Suprapubic skin (tissue), 4 donors: ENCODE data around the gene RDX. TPM values are rescaled to one million over a fixed set of nuclear protein-coding genes. Genes with fewer than 3 reads are reported as not detected.

ENCODE experiments used
- DNase-seq, 2 donors: peaks; one replicate each; pipeline ENCODE4 v3.0.0-alpha.2; 2019; ENCODE audit warnings: low spot score in 2 of 2
- H3K27ac ChIP-seq: fragments of 200-600 bp; sonication (generic); one replicate; pipeline ENCODE4 v1.5.1; 2019
- H3K27me3 ChIP-seq: fragments of 200-600 bp; sonication (generic); one replicate; pipeline ENCODE4 v1.5.1; 2019
- H3K36me3 ChIP-seq: fragments of 200-600 bp; sonication (generic); one replicate; pipeline ENCODE4 v1.5.1; 2019
- H3K4me1 ChIP-seq: fragments of 200-600 bp; sonication (generic); one replicate; pipeline ENCODE4 v1.5.1; 2019
- H3K4me3 ChIP-seq: fragments of 200-600 bp; sonication (generic); one replicate; pipeline ENCODE4 v1.5.1; 2019; ENCODE audit warnings: mild to moderate bottlenecking
- H3K9me3 ChIP-seq: fragments of 200-600 bp; sonication (generic); one replicate; pipeline ENCODE4 v1.5.1; 2019
- CTCF ChIP-seq, 2 donors: fragments of 200-600 bp in 1 of 2; fragments of 450-650 bp in 1 of 2; sonication (generic) in 1 of 2; IDR thresholded peaks; one replicate each; pipeline ENCODE4 v1.5.1; 2016 to 2019; ENCODE audit warnings: antibody characterized with exemption in 2 of 2, mild to moderate bottlenecking in 1 of 2, moderate library complexity in 1 of 2
- EP300 ChIP-seq: sonication (generic); formaldehyde crosslinking; IDR thresholded peaks from one replicate; pipeline ENCODE4 v1.6.1; 2017; ENCODE audit warnings: antibody characterized with exemption
- POLR2A ChIP-seq, 2 donors: fragments of 450-650 bp; IDR thresholded peaks; one replicate each; pipeline ENCODE4 v1.6.1; 2017; ENCODE audit warnings: antibody characterized with exemption in 2 of 2, mild to moderate bottlenecking in 2 of 2, moderate library complexity in 2 of 2
- POLR2AphosphoS5 ChIP-seq, 3 donors: sonication (generic); formaldehyde crosslinking; IDR thresholded peaks; one replicate each; pipeline ENCODE4 v1.6.1; 2017; ENCODE audit warnings: antibody characterized with exemption in 3 of 3
- WGBS: methylation state at CpG from one replicate; pipeline ENCODE4 v1.1.5; 2018; 5-methylcytosine and 5-hydroxymethylcytosine counted together
- total RNA-seq, 4 donors: library from RNA; depleted of rRNA; stranded (reverse); fragments of >200 nt; gene quantifications; one replicate each; pipeline ENCODE4 v1.1.0, GENCODE V29; 2016

Gene RDX
- total RNA-seq, 4 donors from 2014 or later, result 24.8 to 46.4 (median 38.3) TPM

GRCh38 chr11:110250168-110250567 is 46.2 kb downstream of the RDX start:
- peaks cover 10% of the 10 kb centered on the region for H3K4me1 ChIP-seq
- TF ChIP-seq CTCF (IDR thresholded peaks at IDR 0.05), result no peak
- TF ChIP-seq EP300, result no peak
- no peak for TF ChIP-seq POLR2A (IDR thresholded peaks at IDR 0.05)
- no peak for TF ChIP-seq POLR2AphosphoS5 (IDR thresholded peaks at IDR 0.05)
- no peak for DNase-seq
- no peaks in the 10 kb centered on the region for H3K27me3 ChIP-seq
- 89% methylated on average over 2 of the region's 2 CpGs for WGBS
- H3K4me3 ChIP-seq, result no peak overlapping the region
- H3K36me3 ChIP-seq, result peaks cover 45% of the 10 kb centered on the region
- no peak overlapping the region for H3K27ac ChIP-seq
- no peaks in the 10 kb centered on the region for H3K9me3 ChIP-seq

GRCh38 chr11:110249766-110250165 is 46.6 kb downstream of the RDX start:
- peaks cover 46% of the 10 kb centered on the region for H3K36me3 ChIP-seq
- no peaks in the 10 kb centered on the region for H3K27me3 ChIP-seq
- no peak overlapping the region for H3K4me3 ChIP-seq
- TF ChIP-seq POLR2AphosphoS5 (IDR thresholded peaks at IDR 0.05) (no peak), EP300 (no peak), POLR2A (IDR thresholded peaks at IDR 0.05) (no peak), CTCF (IDR thresholded peaks at IDR 0.05) (no peak)
- H3K9me3 ChIP-seq, result no peaks in the 10 kb centered on the region
- H3K27ac ChIP-seq, result no peak overlapping the region
- no peak for DNase-seq
- WGBS, result 98% methylated on average over 5 of the region's 5 CpGs
- peaks cover 10% of the 10 kb centered on the region for H3K4me1 ChIP-seq

- TF ChIP-seq CTCF (IDR thresholded peaks at IDR 0.05) (no peak), POLR2AphosphoS5 (IDR thresholded peaks at IDR 0.05) (no peak), POLR2A (IDR thresholded peaks at IDR 0.05) (no peak), EP300 (no peak)
- H3K27me3 ChIP-seq, result no peaks in the 10 kb centered on the region
- no peaks in the 10 kb centered on the region for H3K9me3 ChIP-seq
- no peak for DNase-seq
- peaks cover 39% of the 10 kb centered on the region for H3K36me3 ChIP-seq
- 88% methylated on average over 1 of the region's 1 CpG for WGBS
- H3K27ac ChIP-seq, result no peak overlapping the region
- peaks cover 10% of the 10 kb centered on the region for H3K4me1 ChIP-seq
- H3K4me3 ChIP-seq, result no peak overlapping the region
Measured at GRCh38 chr11:110249066-110249465, 47.3 kb downstream of the RDX start.

GRCh38 chr11:110243791-110244190 is 52.6 kb downstream of the RDX start:
- TF ChIP-seq POLR2AphosphoS5 (IDR thresholded peaks at IDR 0.05), result no peak
- TF ChIP-seq POLR2A (IDR thresholded peaks at IDR 0.05), result no peak
- TF ChIP-seq EP300, result no peak
- TF ChIP-seq CTCF (IDR thresholded peaks at IDR 0.05), result no peak
- Histone ChIP-seq H3K36me3 (peaks cover 34% of the 10 kb centered on the region), H3K9me3 (no peaks in the 10 kb centered on the region), H3K27ac (no peak overlapping the region), H3K4me1 (no peaks in the 10 kb centered on the region), H3K27me3 (no peaks in the 10 kb centered on the region), H3K4me3 (no peak overlapping the region)
- 91% methylated on average over 1 of the region's 1 CpG for WGBS
- DNase-seq, result no peak

- H3K36me3 ChIP-seq, result peaks cover 38% of the 10 kb centered on the region
- DNase-seq, result no peak
- no peaks in the 10 kb centered on the region for H3K4me1 ChIP-seq
- TF ChIP-seq CTCF (IDR thresholded peaks at IDR 0.05) (no peak), POLR2A (IDR thresholded peaks at IDR 0.05) (no peak), POLR2AphosphoS5 (IDR thresholded peaks at IDR 0.05) (no peak), EP300 (no peak)
- H3K9me3 ChIP-seq, result no peaks in the 10 kb centered on the region
- no peak overlapping the region for H3K4me3 ChIP-seq
- no peak overlapping the region for H3K27ac ChIP-seq
- H3K27me3 ChIP-seq, result no peaks in the 10 kb centered on the region
Measured at GRCh38 chr11:110242746-110243145, 53.7 kb downstream of the RDX start.
